AG10803 (cell line): Measurements from ENCODE around the gene USPL1.

ENCODE experiments used
- DNase-seq: peaks from one replicate; pipeline ENCODE4 v3.0.0; 2010; ENCODE audit warnings: low read depth
- H3K4me3 ChIP-seq: 2 replicates; pipeline ENCODE4 v1.5.1; 2011; ENCODE audit warnings: mild to moderate bottlenecking, low read length, control low read depth
- CTCF ChIP-seq: conservative IDR thresholded peaks from 2 replicates; pipeline ENCODE4 v1.5.1; 2011; ENCODE audit warnings: mild to moderate bottlenecking, low read length, control low read depth, inconsistent platforms

USPL1 gene

GRCh38 chr13:30615866-30616541 is 1.7 kb upstream of the USPL1 start:
- peak overlapping the region; percentile 79 for H3K4me3 ChIP-seq
- DNase-seq, result peak; percentile 23
- TF ChIP-seq CTCF, result no peak

DNA sequence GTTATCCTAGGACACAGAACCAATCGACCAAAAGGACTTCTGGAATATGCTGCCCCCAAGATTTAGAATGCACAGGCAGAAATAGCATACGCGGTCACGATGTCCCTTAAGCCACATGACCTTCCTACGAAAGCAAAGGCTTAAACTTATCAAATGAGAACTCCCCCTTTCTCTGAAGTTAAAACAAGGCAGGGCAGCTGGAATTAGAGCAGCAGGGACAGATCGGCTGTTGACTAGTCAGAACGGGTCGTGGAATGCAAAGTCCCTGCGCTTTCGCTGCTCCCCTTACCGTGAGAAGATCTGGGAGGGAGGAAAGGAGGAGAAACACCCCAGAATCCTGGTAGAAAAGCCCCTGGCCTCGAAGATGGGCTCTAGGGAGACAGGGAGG is 799 bp upstream of the USPL1 start:
- TF ChIP-seq CTCF, result peak; percentile 11; the same call in 1 of the 2 replicates
- peak; percentile 90 for DNase-seq
- H3K4me3 ChIP-seq, result peak overlapping the region; percentile 79

GRCh38 chr13:30618186-30618929 is 638 bp downstream of the USPL1 start:
- no peak for DNase-seq
- no peak for TF ChIP-seq CTCF
- peak overlapping the region; percentile 93 for H3K4me3 ChIP-seq

DNA sequence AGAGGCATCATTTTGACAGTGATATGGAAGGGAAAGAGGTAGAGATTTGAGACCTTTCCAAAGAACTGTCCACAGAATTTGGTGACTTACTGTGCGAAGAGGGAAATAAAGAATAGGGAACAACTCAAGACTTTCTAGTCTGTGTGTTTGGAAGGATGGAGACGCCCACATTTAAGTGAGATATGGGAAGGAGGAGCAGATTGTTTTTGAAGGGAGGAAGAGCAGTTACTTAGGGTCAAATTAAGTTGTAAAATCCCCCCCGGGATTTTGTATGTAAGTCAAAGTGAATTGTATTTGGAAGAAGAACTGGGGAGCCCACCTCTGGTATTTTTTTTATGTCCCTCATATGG is 1.2 kb downstream of the USPL1 start:
- H3K4me3 ChIP-seq, result peak overlapping the region; percentile 93
- TF ChIP-seq CTCF, result no peak

GRCh38 chr13:30619731-30620130 is 2.0 kb downstream of the USPL1 start:
- DNase-seq, result no peak
- peak overlapping the region; percentile 93 for H3K4me3 ChIP-seq
- no peak for TF ChIP-seq CTCF

More for the DNA sequence above, 1.2 kb downstream of the USPL1 start:
- no peak for DNase-seq

- no peak for DNase-seq
- TF ChIP-seq CTCF, result no peak
- no peak overlapping the region for H3K4me3 ChIP-seq
Observed at GRCh38 chr13:30620941-30621340, 3.2 kb downstream of the USPL1 start.

DNA sequence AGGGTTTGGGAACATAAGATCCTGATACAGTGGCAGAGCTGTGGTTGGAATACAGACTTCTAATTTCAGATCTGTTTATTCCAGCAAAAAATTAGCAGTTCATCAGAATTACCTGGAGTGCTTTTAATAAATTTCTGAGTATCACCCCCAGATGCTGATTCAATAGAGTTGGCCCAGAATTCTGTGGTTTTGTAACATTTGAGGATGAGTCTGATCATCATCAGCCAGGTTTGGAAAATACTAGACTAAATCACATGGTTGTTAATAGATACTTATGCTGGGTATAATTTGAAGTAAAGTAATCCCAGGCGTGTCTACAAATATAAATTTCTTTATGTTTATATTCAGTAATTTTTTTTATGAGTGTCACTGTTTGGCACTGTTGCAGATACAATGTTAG is 4.8 kb downstream of the USPL1 start:
- TF ChIP-seq CTCF, result no peak
- H3K4me3 ChIP-seq, result no peak overlapping the region
- DNase-seq, result no peak
